Cardiac muscle cell (in vitro differentiated cells and primary cell): Measurements from ENCODE around the gene PPDPF. TPM values are rescaled to one million over a fixed set of nuclear protein-coding genes. Genes with fewer than 3 reads are reported as not detected.

Experiments used
- DNase-seq, 2 donors: peaks; one replicate each; pipeline versions ENCODE4 v3.0.0 to v3.0.0-alpha.2; 2010 to 2017; ENCODE audit warnings: low read depth in 1 of 2, low spot score in 1 of 2
- H3K27ac ChIP-seq: fragments of 200-600 bp; sonication (generic); 2 replicates; pipeline ENCODE4 v1.5.1; 2016
- H3K27me3 ChIP-seq: fragments of 200-600 bp; sonication (generic); 2 replicates; pipeline ENCODE4 v1.6.0; 2016; ENCODE audit warnings: control low read depth
- H3K36me3 ChIP-seq: fragments of 200-600 bp; sonication (generic); 2 replicates; pipeline ENCODE4 v1.5.1; 2016; ENCODE audit warnings: control low read depth
- H3K4me1 ChIP-seq: fragments of 200-600 bp; sonication (generic); 2 replicates; pipeline ENCODE4 v1.8.1; 2017; ENCODE audit warnings: low read depth, mild to moderate bottlenecking, mixed run types
- H3K4me3 ChIP-seq: fragments of 200-600 bp; sonication (generic); 2 replicates; pipeline ENCODE4 v1.5.1; 2016; ENCODE audit warnings: mild to moderate bottlenecking
- H3K9me3 ChIP-seq: fragments of 200-600 bp; sonication (generic); 2 replicates; pipeline ENCODE4 v1.5.1; 2017; ENCODE audit warnings: low read depth, mild to moderate bottlenecking, control low read depth
- CTCF ChIP-seq: IDR thresholded peaks from 2 replicates; pipeline ENCODE4 v1.5.1; 2012; ENCODE audit warnings: low read depth, mild to moderate bottlenecking, low read length
- polyA plus RNA-seq: library from polyadenylated mRNA; unstranded; fragments of >200 nt; fragmentation: Nextera tagmentation; extraction: Ambion mirVana; gene quantifications from 2 replicates; pipeline ENCODE4 v1.2.1, GENCODE V29; 2016
- total RNA-seq: library from RNA; depleted of rRNA; stranded (reverse); fragments of >200 nt; gene quantifications from 2 replicates; pipeline ENCODE4 v1.2.3, GENCODE V29; 2016

PPDPF gene
- total RNA-seq (248 and 265 TPM in 2 replicates), polyA plus RNA-seq (368 and 463 TPM in 2 replicates)

- peaks cover 10% of the 10 kb centered on the region for H3K36me3 ChIP-seq
- peaks cover 11% of the 10 kb centered on the region for H3K4me1 ChIP-seq
- TF ChIP-seq CTCF: no peak
- H3K27me3 ChIP-seq: no peaks in the 10 kb centered on the region
- no peaks in the 10 kb centered on the region for H3K9me3 ChIP-seq
- peak within 1 kb of the TSS; percentile 89 for H3K27ac ChIP-seq
- peak; percentile 87 to 89 for DNase-seq
- peak within 1 kb of the TSS; percentile 79 for H3K4me3 ChIP-seq
These were observed at the start of gene PPDPF for GRCh38 chr20:63520504-63520933. Gene PPDPF (plus strand): TSS chr20:63520765. CDS start chr20:63521309, 544 bp downstream.

DNA sequence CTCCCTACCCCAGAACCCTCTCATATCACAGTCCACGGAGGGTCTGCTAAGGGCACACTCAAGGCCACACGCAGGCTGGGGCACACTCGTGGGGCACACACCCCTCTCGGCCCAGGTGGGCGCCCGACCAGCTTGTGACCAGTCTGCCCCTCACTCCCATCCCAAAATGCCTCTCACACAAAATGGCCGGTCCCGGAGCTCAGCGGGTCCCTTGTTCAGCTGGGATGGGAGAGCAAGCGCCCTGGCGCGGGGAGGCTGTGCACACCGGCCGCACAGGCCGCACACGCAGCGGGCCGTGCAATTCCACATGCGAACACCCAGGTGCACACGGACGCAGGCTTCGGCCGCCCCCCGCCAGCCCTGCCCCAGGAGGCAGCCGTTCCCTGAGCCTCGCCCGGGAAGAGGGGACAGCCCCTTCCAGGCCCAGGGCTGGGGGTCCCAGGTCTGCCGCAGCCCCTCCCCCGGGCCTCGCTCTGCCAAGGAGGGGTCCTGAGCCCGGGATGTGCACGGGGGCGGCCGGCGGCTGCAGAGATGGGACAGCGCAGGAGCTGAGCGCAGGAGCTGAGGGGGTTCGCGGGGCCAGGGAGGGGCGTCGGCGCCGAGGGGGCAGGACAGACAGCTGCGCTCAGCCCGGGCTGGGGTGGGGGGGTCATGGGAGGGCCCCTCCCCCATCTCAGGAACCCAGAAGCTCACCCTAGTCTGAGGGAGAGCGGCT, 49.4 kb upstream of the PPDPF start:
- peaks cover 45% of the 10 kb centered on the region for H3K27me3 ChIP-seq
- H3K27ac ChIP-seq: no peak overlapping the region

DNA sequence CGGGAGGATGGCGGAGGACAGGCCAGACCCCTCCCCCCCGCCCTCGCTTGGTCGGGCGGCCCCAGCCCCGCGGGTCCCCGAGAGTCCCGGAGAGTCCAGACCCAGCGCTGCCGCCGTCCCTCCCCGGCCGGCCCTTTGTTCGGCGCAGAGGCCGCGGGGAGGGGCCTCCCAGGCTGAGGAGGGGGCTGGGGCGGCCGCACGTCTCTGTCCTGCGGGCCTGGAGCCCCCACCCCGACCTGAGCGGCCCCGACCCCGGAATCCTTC, 48.9 kb upstream of the PPDPF start:
- H3K4me1 ChIP-seq: no peaks in the 10 kb centered on the region
- DNase-seq: no peak
- no peaks in the 10 kb centered on the region for H3K9me3 ChIP-seq
- H3K27ac ChIP-seq: no peak overlapping the region
- no peak for TF ChIP-seq CTCF
- no peaks in the 10 kb centered on the region for H3K36me3 ChIP-seq
- H3K4me3 ChIP-seq: peak overlapping the region; percentile 40
- peaks cover 45% of the 10 kb centered on the region for H3K27me3 ChIP-seq

More for the DNA sequence above, 49.4 kb upstream of the PPDPF start:
- H3K36me3 ChIP-seq: no peaks in the 10 kb centered on the region
- TF ChIP-seq CTCF: no peak
- H3K4me1 ChIP-seq: no peaks in the 10 kb centered on the region
- no peak for DNase-seq
- peak overlapping the region; percentile 40 for H3K4me3 ChIP-seq
- H3K9me3 ChIP-seq: no peaks in the 10 kb centered on the region

GRCh38 chr20:63471981-63472831, 48.4 kb upstream of the PPDPF start, which contains the start of gene KCNQ2:
Gene KCNQ2 (minus strand): TSS chr20:63472655. CDS start chr20:63472463, 192 bp downstream.
- DNase-seq: peak in 1 of 2 donors; percentile 40
- H3K27ac ChIP-seq: no peak within 1 kb of the TSS
- H3K4me3 ChIP-seq: peak within 1 kb of the TSS; percentile 40
- no peaks in the 10 kb centered on the region for H3K36me3 ChIP-seq
- no peak for TF ChIP-seq CTCF
- H3K27me3 ChIP-seq: peaks cover 45% of the 10 kb centered on the region
- H3K4me1 ChIP-seq: no peaks in the 10 kb centered on the region
- H3K9me3 ChIP-seq: no peaks in the 10 kb centered on the region

DNA sequence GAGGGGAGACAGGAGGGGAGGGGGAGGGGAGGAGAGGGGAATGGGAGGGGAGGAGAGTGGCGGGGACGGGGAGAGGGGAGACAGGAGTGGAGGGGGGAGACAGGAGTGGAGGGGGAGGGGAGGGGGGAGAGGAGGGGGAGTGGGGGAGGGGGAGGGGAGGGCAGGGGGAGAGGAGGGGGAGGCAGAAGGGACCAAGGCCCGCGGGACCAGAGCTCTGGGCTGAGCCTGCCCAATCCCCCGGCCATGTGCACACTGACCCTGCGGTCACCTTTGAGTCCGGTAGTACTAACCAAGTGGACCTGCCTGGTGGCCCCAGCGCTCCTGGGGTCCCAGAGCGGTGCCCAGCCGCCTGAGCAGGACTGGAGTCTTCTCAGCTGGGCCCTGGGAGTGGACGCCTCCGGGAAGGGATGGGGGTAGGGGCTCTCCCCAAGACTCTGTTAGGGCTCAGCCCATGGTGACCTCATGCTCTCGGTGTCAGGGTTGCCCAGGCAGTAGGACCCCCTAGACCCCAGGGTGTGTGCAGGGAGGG, 47.6 kb upstream of the PPDPF start:
- H3K36me3 ChIP-seq: no peaks in the 10 kb centered on the region
- H3K4me3 ChIP-seq: no peak overlapping the region
- H3K27me3 ChIP-seq: peaks cover 46% of the 10 kb centered on the region
- DNase-seq: no peak
- no peak overlapping the region for H3K27ac ChIP-seq
- H3K4me1 ChIP-seq: no peaks in the 10 kb centered on the region
- no peaks in the 10 kb centered on the region for H3K9me3 ChIP-seq
- TF ChIP-seq CTCF: no peak
